ENCODE data around the gene VWA2. TPM values are rescaled to one million over a fixed set of nuclear protein-coding genes. Genes with fewer than 3 reads are reported as not detected.

VWA2 gene
- total RNA-seq, 4 donors from 2014 or later = 2.5 to 22.6 TPM; not detected in 2

GRCh38 chr10:114244126-114244525 lies 5.1 kb downstream of the VWA2 start:
- H3K27ac ChIP-seq = no peak overlapping the region
- H3K9me3 ChIP-seq = no peaks in the 10 kb centered on the region
- DNase-seq = no peak
- no peak overlapping the region for H3K4me3 ChIP-seq
- no peaks in the 10 kb centered on the region for H3K36me3 ChIP-seq
- intact Hi-C loops (cut with DNase I; ENCODE audit: low total_unique reads) = no loop called here
- peaks cover 0 to 4% of the 10 kb centered on the region in 2 donors for H3K4me1 ChIP-seq
- peaks cover 7% of the 10 kb centered on the region in 2 donors for H3K27me3 ChIP-seq
- no peak for TF ChIP-seq POLR2A (IDR thresholded peaks at IDR 0.05)
- TF ChIP-seq CTCF (IDR thresholded peaks at IDR 0.05) = no peak

GRCh38 chr10:114245121-114245791 lies 6.2 kb downstream of the VWA2 start:
- no peaks in the 10 kb centered on the region for H3K36me3 ChIP-seq
- no peaks in the 10 kb centered on the region for H3K27me3 ChIP-seq
- TF ChIP-seq CTCF (IDR thresholded peaks at IDR 0.05) (no peak), POLR2A (IDR thresholded peaks at IDR 0.05) (no peak)
- no peak overlapping the region for H3K4me3 ChIP-seq
- no peaks in the 10 kb centered on the region for H3K4me1 ChIP-seq
- no peak overlapping the region for H3K27ac ChIP-seq
- H3K9me3 ChIP-seq = no peaks in the 10 kb centered on the region
- intact Hi-C loops (cut with DNase I; ENCODE audit: low total_unique reads) = no loop called here
- no peak for DNase-seq

GRCh38 chr10:114246679-114247305 lies 7.7 kb downstream of the VWA2 start:
- Histone ChIP-seq H3K27me3 (no peaks in the 10 kb centered on the region), H3K27ac (no peak overlapping the region), H3K9me3 (no peaks in the 10 kb centered on the region), H3K4me1 (no peaks in the 10 kb centered on the region), H3K4me3 (no peak overlapping the region), H3K36me3 (no peaks in the 10 kb centered on the region)
- DNase-seq = no peak
- TF ChIP-seq CTCF (IDR thresholded peaks at IDR 0.05) (no peak), POLR2A (IDR thresholded peaks at IDR 0.05) (no peak)
- intact Hi-C loops (cut with DNase I; ENCODE audit: low total_unique reads) = no loop called here

GRCh38 chr10:114250236-114250635 lies 11.2 kb downstream of the VWA2 start:
- DNase-seq = no peak
- intact Hi-C loops (cut with DNase I; ENCODE audit: low total_unique reads) = no loop called here
- H3K36me3 ChIP-seq = no peaks in the 10 kb centered on the region
- no peaks in the 10 kb centered on the region for H3K9me3 ChIP-seq
- H3K4me1 ChIP-seq = no peaks in the 10 kb centered on the region
- TF ChIP-seq CTCF (IDR thresholded peaks at IDR 0.05) (no peak), POLR2A (IDR thresholded peaks at IDR 0.05) (no peak)
- no peaks in the 10 kb centered on the region for H3K27me3 ChIP-seq
- no peak overlapping the region for H3K27ac ChIP-seq
- H3K4me3 ChIP-seq = no peak overlapping the region

- Histone ChIP-seq H3K27me3 (no peaks in the 10 kb centered on the region), H3K4me3 (no peak overlapping the region), H3K9me3 (no peaks in the 10 kb centered on the region), H3K36me3 (no peaks in the 10 kb centered on the region), H3K27ac (no peak overlapping the region), H3K4me1 (no peaks in the 10 kb centered on the region)
- TF ChIP-seq CTCF (IDR thresholded peaks at IDR 0.05) (no peak), POLR2A (IDR thresholded peaks at IDR 0.05) (no peak)
- no peak for DNase-seq
- intact Hi-C loops (cut with DNase I; ENCODE audit: low total_unique reads) = no loop called here
These were observed 11.7 kb downstream of the VWA2 start for GRCh38 chr10:114250716-114251115.

Data from uterus (tissue), 4 donors.